Activated CD8-positive, alpha-beta memory T cell treated with anti-CD3 and anti-CD28 coated beads, Interleukin-2, amount 10 ng/mL, durations not matched to agents 7 days and 5 days (primary cell): ENCODE measurements around the gene KRTAP12-2. TPM values are rescaled to one million over a fixed set of nuclear protein-coding genes. Genes with fewer than 3 reads are reported as not detected.
"Not testable (repeated sequence)": the region's sequence is repeated elsewhere in the genome, so short reads cannot be mapped to it uniquely, and the experiment has no call there.

Experiments
- ATAC-seq: fragments of 150-1000 bp; cut with Tn5 transposase; one replicate; pipeline ENCODE4 v1.10.0; 2021; ENCODE audit warnings: moderate library complexity
- CTCF ChIA-PET: fragments of 350-600 bp; sonication (Branson Sonifier 250); formaldehyde crosslinking; loops from one replicate; lab custom pipeline; 2021; ENCODE audit warnings: antibody characterized with exemption; lab: Charles Lee
- DNase-seq: peaks from one replicate; pipeline ENCODE4 v3.0.0-alpha.2; 2020
- H3K27ac Mint-ChIP-seq: one replicate; pipeline ENCODE4 v1.8.0; 2021; ENCODE audit warnings: mild to moderate bottlenecking, mixed read lengths
- H3K27me3 Mint-ChIP-seq: one replicate; pipeline ENCODE4 v1.8.0; 2021; ENCODE audit warnings: mixed read lengths
- H3K36me3 Mint-ChIP-seq: one replicate; pipeline ENCODE4 v1.8.0; 2021; ENCODE audit warnings: mild to moderate bottlenecking, mixed read lengths
- H3K4me1 Mint-ChIP-seq: one replicate; pipeline ENCODE4 v1.8.0; 2021; ENCODE audit warnings: mixed read lengths
- H3K4me3 Mint-ChIP-seq: one replicate; pipeline ENCODE4 v1.8.0; 2021; ENCODE audit warnings: mild to moderate bottlenecking, moderate library complexity, mixed read lengths
- H3K9me3 Mint-ChIP-seq: one replicate; pipeline ENCODE4 v1.8.0; 2022; ENCODE audit warnings: low read depth, mixed read lengths
- total RNA-seq, 2 experiments: library from RNA; stranded (reverse); gene quantifications; one replicate each; pipeline ENCODE4 v1.2.3, GENCODE V29; 2021

KRTAP12-2 gene
- total RNA-seq, 2 experiments from 2014 or later: not detected

DNA sequence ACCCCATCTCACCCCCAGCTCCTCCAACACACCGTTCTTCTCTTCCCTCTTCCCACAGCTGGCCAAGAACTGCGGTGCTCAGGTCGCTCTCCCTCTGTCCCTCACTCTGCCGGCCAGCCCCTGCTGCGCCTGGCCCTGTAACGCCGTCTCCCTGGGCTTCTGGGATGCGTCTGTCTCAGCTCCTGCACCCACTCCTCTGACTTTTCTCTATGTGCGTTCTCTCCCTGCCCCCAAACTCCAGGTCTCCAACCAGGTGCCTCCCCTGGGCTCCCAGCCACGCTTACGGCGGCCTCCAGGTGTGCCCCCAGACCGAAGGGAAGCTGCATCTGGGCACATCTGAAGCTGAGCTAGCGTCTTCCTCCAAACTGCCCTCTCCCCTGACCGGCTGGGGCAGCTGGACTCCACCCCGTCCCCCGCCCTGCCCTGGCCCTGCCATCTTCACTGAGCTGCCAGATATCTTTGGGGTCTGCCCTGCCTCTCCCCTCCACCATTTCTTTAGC lies 32.8 kb upstream of the KRTAP12-2 start:
- H3K36me3 Mint-ChIP-seq: no peaks in the 10 kb centered on the region
- DNase-seq (no peak), ATAC-seq (no peak)
- H3K27me3 Mint-ChIP-seq: peaks cover 77% of the 10 kb centered on the region
- H3K27ac Mint-ChIP-seq: no peak overlapping the region
- H3K4me1 Mint-ChIP-seq: no peaks in the 10 kb centered on the region
- H3K4me3 Mint-ChIP-seq: no peak overlapping the region
- CTCF ChIA-PET: no interaction called here
- no peaks in the 10 kb centered on the region for H3K9me3 Mint-ChIP-seq

DNA sequence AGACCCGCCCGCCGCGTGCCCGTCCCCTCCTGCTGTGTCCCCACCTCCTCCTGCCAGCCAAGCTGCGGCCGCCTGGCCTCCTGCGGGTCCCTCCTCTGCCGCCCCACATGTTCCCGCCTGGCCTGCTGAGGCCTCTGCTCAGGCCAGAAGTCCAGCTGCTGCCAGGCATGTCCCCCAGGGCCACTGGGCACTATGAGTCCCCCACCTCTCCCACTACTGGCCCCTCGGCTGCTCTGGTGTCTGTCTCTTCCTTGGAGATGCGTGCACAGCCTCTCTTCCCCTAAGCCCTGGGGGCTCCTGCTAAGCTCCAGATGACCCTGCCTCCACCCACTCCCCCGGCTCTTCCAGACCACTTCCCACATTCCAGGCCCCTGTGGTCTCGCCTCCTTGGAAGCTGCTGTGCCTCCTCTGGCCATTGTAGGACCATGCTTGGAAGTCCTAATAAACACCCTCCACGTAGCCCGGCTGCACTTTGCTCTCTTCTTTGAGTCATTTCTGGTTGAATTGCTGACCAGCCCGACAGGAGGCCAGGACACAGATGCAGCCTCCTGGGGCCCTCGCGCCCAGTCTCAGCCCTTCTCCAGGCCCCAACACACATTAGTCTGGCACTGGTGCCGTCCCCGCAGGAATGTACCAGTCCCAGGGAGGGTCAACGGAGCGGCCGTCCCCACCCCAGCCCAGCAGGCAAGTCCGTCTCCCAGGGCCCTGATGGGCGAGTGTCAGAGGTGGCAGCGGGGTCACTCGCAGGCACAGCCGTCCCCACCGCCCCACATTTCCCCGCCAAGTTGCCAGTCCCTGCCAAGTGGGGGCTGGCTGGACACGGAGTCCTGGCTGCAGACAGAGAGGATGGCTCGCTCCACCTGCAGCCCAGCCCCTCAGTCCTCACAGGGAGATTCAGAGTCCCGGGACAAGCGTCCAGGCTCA lies 31.3 kb upstream of the KRTAP12-2 start:
- peaks cover 66% of the 10 kb centered on the region for H3K27me3 Mint-ChIP-seq
- ATAC-seq (no peak), DNase-seq (no peak)
- H3K4me3 Mint-ChIP-seq: no peak overlapping the region
- peaks cover 4% of the 10 kb centered on the region for H3K4me1 Mint-ChIP-seq
- CTCF ChIA-PET: interaction anchor here (1.1 kb wide), 1 partner anchor 188 kb away, joined by 3 read pairs; no protein-coding TSS in a partner anchor
- peaks cover 2% of the 10 kb centered on the region for H3K36me3 Mint-ChIP-seq
- H3K9me3 Mint-ChIP-seq: peaks cover 4% of the 10 kb centered on the region
- H3K27ac Mint-ChIP-seq: no peak overlapping the region

DNA sequence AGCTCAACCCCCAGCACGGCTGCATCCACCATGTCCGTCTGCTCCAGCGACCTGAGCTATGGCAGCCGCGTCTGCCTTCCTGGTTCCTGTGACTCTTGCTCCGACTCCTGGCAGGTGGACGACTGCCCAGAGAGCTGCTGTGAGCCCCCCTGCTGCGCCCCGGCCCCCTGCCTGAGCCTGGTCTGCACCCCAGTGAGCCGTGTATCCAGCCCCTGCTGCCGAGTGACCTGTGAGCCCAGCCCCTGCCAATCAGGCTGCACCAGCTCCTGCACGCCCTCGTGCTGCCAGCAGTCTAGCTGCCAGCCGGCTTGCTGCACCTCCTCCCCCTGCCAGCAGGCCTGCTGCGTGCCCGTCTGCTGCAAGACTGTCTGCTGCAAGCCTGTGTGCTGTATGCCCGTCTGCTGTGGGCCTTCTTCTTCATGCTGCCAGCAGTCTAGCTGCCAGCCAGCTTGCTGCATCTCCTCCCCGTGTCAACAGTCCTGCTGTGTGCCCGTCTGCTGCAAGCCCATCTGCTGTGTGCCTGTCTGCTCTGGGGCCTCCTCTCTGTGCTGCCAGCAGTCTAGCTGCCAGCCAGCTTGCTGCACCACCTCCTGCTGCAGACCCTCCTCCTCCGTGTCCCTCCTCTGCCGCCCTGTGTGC lies 30.6 kb upstream of the KRTAP12-2 start, which contains the start of gene KRTAP10-12:
KRTAP10-12 (plus strand) TSS at position 1 of the 639 bp plus-strand sequence; CDS start at position 31, 30 bp downstream.
- not testable (repeated sequence) for H3K36me3 Mint-ChIP-seq, DNase-seq, H3K4me1 Mint-ChIP-seq, ATAC-seq, H3K9me3 Mint-ChIP-seq, H3K4me3 Mint-ChIP-seq, H3K27ac Mint-ChIP-seq
- peaks cover 65% of the 10 kb centered on the region for H3K27me3 Mint-ChIP-seq
- CTCF ChIA-PET: interaction anchor here (1.1 kb wide), 1 partner anchor 187 kb away, joined by 3 read pairs; no protein-coding TSS in a partner anchor

DNA sequence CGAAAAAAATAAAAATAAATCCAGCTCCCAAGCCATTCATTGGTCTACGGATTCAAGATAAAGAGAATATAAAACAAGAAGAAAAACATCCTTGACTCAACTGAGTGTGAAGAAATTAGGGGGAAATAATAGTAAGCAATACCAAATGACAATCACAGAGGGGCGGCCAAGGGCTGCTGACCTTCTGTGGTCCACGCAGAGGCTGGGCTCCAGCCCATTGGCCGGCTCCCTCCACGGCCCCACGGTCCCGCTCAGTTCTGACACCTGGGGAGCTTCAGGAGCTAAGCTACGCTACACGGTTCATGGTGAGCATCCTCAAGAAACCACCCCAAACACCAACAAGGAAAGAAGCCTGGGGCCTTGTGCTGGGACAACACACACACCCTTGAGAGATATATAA lies 29.8 kb upstream of the KRTAP12-2 start:
- DNase-seq: no peak
- H3K27me3 Mint-ChIP-seq: peaks cover 66% of the 10 kb centered on the region
- CTCF ChIA-PET: no interaction called here

DNA sequence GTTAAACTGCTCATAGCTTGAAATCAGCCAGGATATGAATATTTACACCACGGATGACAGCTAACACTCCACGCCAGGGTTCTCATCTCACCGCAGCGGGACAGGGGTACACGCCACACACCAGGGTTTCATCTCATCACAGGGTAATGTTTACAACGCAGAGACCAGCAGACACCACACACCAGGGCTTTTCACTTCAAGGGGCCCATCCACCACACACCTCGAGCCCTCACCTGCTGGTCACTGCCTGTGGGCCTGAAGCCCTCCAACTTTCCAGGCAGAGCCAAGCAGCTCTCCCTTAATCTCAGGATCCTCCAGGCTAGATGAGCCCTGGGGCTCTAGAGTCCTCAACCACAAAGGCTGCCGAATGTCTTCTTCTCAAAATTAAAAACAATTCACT lies 28.9 kb upstream of the KRTAP12-2 start:
- peaks cover 10% of the 10 kb centered on the region for H3K9me3 Mint-ChIP-seq
- CTCF ChIA-PET: interaction anchor here (1.3 kb wide), 1 partner anchor 10 kb away, joined by 3 read pairs; no protein-coding TSS in a partner anchor
- H3K27me3 Mint-ChIP-seq: peaks cover 63% of the 10 kb centered on the region
- ATAC-seq: no peak
- no peak overlapping the region for H3K27ac Mint-ChIP-seq
- H3K4me3 Mint-ChIP-seq: no peak overlapping the region
- H3K36me3 Mint-ChIP-seq: peaks cover 7% of the 10 kb centered on the region
- H3K4me1 Mint-ChIP-seq: peaks cover 4% of the 10 kb centered on the region
- no peak for DNase-seq

More for the DNA sequence above, 29.8 kb upstream of the KRTAP12-2 start:
- no peak for ATAC-seq
- Mint-ChIP-seq H3K9me3 (peaks cover 10% of the 10 kb centered on the region), H3K4me3 (no peak overlapping the region), H3K36me3 (peaks cover 7% of the 10 kb centered on the region), H3K4me1 (peaks cover 4% of the 10 kb centered on the region), H3K27ac (no peak overlapping the region)

DNA sequence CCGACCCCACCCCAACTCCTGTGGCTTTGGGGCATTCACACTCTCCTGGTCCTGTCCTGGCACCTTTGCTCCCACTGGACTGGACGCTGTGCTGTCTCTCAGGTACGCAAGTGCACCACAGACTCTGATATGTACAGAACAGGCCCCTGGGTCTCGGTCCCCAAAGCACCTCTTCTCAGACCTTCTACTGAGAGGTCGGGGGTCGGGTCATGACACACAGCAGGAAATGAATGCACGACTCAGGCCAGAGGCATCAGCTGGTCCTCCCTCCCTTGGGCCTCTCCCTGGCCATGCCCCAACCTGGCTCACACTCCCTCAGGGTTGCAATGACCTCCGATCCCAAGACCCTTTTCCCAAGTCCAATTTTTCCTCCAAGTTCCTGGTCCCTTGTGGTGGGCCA lies 28.5 kb upstream of the KRTAP12-2 start:
- Mint-ChIP-seq H3K9me3 (peaks cover 10% of the 10 kb centered on the region), H3K27me3 (peaks cover 64% of the 10 kb centered on the region), H3K36me3 (peaks cover 7% of the 10 kb centered on the region), H3K4me3 (no peak overlapping the region), H3K27ac (no peak overlapping the region), H3K4me1 (peaks cover 4% of the 10 kb centered on the region)
- CTCF ChIA-PET: interaction anchor here (1.3 kb wide), 1 partner anchor 9 kb away, joined by 3 read pairs; no protein-coding TSS in a partner anchor
- ATAC-seq: no peak
- DNase-seq: no peak

DNA sequence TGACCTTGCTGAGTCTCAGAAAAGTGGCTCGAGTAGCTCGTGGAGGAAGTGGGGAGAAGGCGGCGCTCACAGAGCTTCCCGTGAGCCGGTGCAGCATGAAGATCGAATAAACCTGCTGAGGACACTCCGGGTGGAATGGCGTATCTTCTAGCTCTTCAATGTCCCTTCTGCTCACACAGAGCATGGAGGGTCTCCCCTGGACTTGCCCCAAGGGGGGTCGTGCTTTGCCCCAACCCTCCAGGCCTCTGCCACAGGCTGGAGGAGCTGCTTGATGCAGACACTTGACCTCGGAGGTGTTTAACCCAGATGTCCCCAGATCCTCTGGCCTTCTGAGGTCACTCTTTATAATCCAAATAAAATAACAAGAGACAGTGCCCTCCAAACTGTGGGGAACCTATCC lies 28.0 kb upstream of the KRTAP12-2 start:
- DNase-seq (no peak), ATAC-seq (no peak)
- H3K4me3 Mint-ChIP-seq: no peak overlapping the region
- CTCF ChIA-PET: interaction anchor here (1.3 kb wide), 1 partner anchor 9 kb away, joined by 3 read pairs; no protein-coding TSS in a partner anchor
- peaks cover 10% of the 10 kb centered on the region for H3K9me3 Mint-ChIP-seq
- peaks cover 7% of the 10 kb centered on the region for H3K36me3 Mint-ChIP-seq
- no peak overlapping the region for H3K27ac Mint-ChIP-seq
- peaks cover 4% of the 10 kb centered on the region for H3K4me1 Mint-ChIP-seq
- H3K27me3 Mint-ChIP-seq: peaks cover 64% of the 10 kb centered on the region

DNA sequence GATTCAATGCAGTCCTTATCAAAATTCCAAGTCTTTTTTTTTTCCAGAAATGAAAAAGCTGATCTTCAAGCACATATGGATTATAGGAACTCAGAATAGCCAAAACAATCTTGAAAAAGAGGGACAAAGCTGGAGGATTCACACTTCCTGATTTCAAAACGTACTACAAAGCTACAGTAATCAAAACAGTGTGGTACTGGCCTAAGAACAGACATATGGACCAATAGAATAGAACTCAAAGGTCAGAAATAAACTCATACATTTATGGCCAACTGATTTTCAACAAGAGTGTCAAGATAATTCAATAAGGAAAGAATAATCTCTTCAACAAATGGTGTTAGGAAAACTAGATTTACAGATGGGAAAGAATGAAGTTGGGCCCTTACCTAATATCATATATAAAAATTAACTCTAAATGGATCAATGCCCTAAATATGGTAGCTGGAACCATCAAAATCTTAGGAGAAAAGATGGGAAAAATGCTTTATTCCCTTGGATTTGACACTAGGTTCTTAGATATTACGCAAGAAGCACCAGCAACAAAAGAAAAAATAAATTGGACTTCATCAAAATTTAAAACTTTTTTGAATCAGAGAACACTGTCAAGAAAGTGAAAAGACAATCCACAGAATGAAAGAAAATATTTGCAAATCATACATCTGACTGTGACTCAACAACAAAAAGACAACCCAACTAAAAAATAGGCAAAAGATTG lies 26.2 kb upstream of the KRTAP12-2 start:
- Mint-ChIP-seq H3K36me3 (peaks cover 7% of the 10 kb centered on the region), H3K4me1 (peaks cover 4% of the 10 kb centered on the region), H3K4me3 (no peak overlapping the region), H3K27me3 (peaks cover 49% of the 10 kb centered on the region), H3K9me3 (peaks cover 10% of the 10 kb centered on the region), H3K27ac (no peak overlapping the region)
- CTCF ChIA-PET: no interaction called here
- ATAC-seq: no peak
- no peak for DNase-seq

DNA sequence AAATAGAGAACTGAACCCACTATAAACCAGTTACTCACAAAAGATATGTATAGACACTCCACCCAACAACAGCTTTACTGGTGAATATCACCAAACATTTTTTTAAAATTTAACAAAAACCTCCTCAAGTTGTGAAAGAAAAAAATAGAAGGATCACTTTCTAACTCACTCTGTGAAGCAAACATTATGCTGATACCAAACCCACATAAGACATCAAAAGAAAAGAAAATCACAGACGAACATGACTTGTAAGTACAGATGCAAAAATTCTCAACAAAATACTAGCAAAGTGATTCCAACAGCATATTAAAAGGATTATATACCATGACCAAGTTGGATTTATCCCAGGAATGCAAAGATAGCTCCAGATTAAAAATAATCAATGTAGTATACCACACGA lies 25.0 kb upstream of the KRTAP12-2 start:
- Mint-ChIP-seq H3K27ac (no peak overlapping the region), H3K36me3 (peaks cover 7% of the 10 kb centered on the region), H3K27me3 (peaks cover 41% of the 10 kb centered on the region), H3K9me3 (peaks cover 10% of the 10 kb centered on the region), H3K4me1 (peaks cover 7% of the 10 kb centered on the region), H3K4me3 (no peak overlapping the region)
- ATAC-seq: no peak
- DNase-seq: no peak
- CTCF ChIA-PET: interaction anchor here (0.7 to 0.8 kb wide), 2 partner anchors 10 to 15 kb away, joined by 3 read pairs; no protein-coding TSS in a partner anchor

DNA sequence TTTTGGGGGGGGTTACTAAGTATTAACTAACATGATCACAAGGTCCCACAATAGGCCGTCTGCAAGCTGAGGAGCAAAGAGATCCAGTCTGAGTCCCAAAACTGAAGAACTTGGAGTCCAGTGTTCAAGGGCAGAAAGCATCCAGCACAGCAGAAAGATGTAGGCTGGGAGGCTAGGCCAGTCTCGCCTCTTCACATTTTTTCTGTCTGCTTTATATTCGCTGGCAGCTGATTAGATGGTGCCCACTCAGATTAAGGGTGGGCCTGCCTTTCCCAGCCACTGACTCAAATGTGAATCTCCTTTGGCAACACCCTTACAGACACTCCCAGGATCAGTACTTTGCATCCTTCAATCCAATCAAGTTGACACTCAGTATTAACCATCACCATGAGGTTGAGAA lies 23.0 kb upstream of the KRTAP12-2 start:
- Mint-ChIP-seq H3K4me1 (peaks cover 19% of the 10 kb centered on the region), H3K27me3 (peaks cover 33% of the 10 kb centered on the region)
- H3K9me3 Mint-ChIP-seq, H3K27ac Mint-ChIP-seq, ATAC-seq, H3K4me3 Mint-ChIP-seq, CTCF ChIA-PET, DNase-seq, H3K36me3 Mint-ChIP-seq: not testable (repeated sequence)

DNA sequence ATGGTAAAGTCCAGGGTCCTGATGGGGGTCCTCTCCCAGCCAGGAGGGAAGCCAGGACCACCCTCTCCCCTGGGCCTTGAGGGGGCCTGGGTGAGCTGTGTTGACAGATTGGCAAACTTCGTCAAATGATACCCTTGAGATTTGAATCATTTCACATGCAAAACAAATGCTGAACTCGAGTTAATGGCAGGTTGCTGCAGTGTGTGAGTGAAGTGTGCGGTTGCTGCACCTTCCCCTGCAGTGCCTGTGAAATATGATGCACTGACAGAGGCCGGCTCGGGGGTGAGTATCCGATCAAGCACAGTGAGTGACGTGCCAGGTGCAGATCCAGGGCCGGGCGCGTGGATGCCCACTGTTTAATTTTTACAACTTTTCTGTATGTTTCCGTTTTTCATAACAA lies 20.9 kb upstream of the KRTAP12-2 start:
- Mint-ChIP-seq H3K27ac (no peak overlapping the region), H3K9me3 (peaks cover 3% of the 10 kb centered on the region), H3K27me3 (peaks cover 31% of the 10 kb centered on the region), H3K4me1 (peaks cover 15% of the 10 kb centered on the region), H3K36me3 (peaks cover 3% of the 10 kb centered on the region), H3K4me3 (no peak overlapping the region)
- ATAC-seq: no peak
- DNase-seq: no peak
- CTCF ChIA-PET: no interaction called here

DNA sequence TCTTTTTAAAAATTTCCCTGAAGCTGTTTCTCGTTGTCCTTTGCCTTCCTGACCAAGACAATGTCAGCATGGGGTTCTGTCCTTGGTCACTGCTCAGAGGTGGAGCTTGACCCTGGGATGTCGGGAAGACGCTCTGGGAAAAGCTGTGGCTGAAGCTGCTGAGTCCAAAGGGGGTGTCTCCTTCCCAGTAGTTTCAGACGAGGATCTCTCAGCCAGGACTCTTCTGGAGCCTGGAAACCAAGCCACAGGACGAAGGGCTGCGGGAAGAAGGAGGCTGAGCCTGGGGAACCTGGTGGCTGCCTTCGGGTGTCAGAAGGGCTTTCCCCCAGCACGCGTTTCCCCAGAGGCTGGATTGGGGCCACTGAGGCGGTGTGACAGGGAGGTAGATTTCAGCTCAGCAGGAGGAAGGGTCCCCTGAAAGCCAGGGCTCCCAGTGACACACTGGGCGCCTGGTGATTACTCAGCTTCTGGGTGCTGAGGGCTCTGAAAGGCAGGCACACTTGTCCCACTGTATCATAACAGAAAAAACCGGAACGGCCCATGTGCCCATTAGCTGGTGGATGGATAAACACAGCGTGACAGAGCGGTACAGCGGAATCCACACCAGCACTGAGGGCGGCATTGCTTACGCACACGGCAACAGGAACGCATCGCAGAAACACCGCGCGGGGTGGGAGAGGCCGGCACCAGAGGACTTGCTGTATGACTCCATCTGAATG lies 20.3 kb upstream of the KRTAP12-2 start:
- peaks cover 15% of the 10 kb centered on the region for H3K4me1 Mint-ChIP-seq
- no peak overlapping the region for H3K27ac Mint-ChIP-seq
- H3K9me3 Mint-ChIP-seq: no peaks in the 10 kb centered on the region
- H3K27me3 Mint-ChIP-seq: peaks cover 26% of the 10 kb centered on the region
- CTCF ChIA-PET: interaction anchor here (0.5 to 1.8 kb wide), 2 partner anchors 113 to 177 kb away, joined by 4 to 8 read pairs; no protein-coding TSS in a partner anchor
- H3K4me3 Mint-ChIP-seq: no peak overlapping the region
- ATAC-seq (no peak), DNase-seq (no peak)
- H3K36me3 Mint-ChIP-seq: no peaks in the 10 kb centered on the region
